HG03565 (cell line): Measurements from ENCODE around the gene RTP1.
"Not testable (repeated sequence)": the region's sequence is repeated elsewhere in the genome, so short reads cannot be mapped to it uniquely, and the experiment has no call there.

Source experiments
- ATAC-seq: cut with Tn5 transposase; IDR thresholded peaks from one replicate; pipeline ENCODE4 v1.9.1; 2021; ENCODE audit warnings: mild to moderate bottlenecking, moderate library complexity; ENCODE audit not compliant: unreplicated experiment

Gene RTP1

GRCh38 chr3:187196573-187197334 lies 532 bp upstream of the RTP1 start:
- ATAC-seq, result no peak

GRCh38 chr3:187198490-187198889 lies 1.2 kb downstream of the RTP1 start:
- no peak for ATAC-seq

- not testable (repeated sequence) for ATAC-seq
Measured at GRCh38 chr3:187199463-187200050, 2.3 kb downstream of the RTP1 start.

- no peak for ATAC-seq
Measured at GRCh38 chr3:187205683-187206082, 8.4 kb downstream of the RTP1 start.

- ATAC-seq, result no peak
Measured at GRCh38 chr3:187207062-187207461, 9.8 kb downstream of the RTP1 start.

- ATAC-seq, result no peak
Measured at GRCh38 chr3:187207624-187208023, 10.3 kb downstream of the RTP1 start.

GRCh38 chr3:187208159-187208558 lies 10.9 kb downstream of the RTP1 start:
- no peak for ATAC-seq

GRCh38 chr3:187209491-187209890 lies 12.2 kb downstream of the RTP1 start:
- no peak for ATAC-seq

- no peak for ATAC-seq
Measured at GRCh38 chr3:187210091-187210490, 12.8 kb downstream of the RTP1 start.

- no peak for ATAC-seq
Measured at GRCh38 chr3:187210545-187211327, 13.4 kb downstream of the RTP1 start.

GRCh38 chr3:187211532-187212195 lies 14.4 kb downstream of the RTP1 start:
- ATAC-seq, result no peak

GRCh38 chr3:187212196-187212545 lies 14.9 kb downstream of the RTP1 start:
- ATAC-seq, result no peak

- no peak for ATAC-seq
Measured at GRCh38 chr3:187212705-187213104, 15.4 kb downstream of the RTP1 start.

GRCh38 chr3:187213616-187214015 lies 16.3 kb downstream of the RTP1 start:
- no peak for ATAC-seq

- ATAC-seq, result no peak
Measured at GRCh38 chr3:187215460-187215859, 18.2 kb downstream of the RTP1 start.

GRCh38 chr3:187222801-187223200 lies 25.5 kb downstream of the RTP1 start:
- no peak for ATAC-seq

GRCh38 chr3:187223799-187224198 lies 26.5 kb downstream of the RTP1 start:
- ATAC-seq, result no peak

GRCh38 chr3:187227658-187228258 lies 30.5 kb downstream of the RTP1 start:
- no peak for ATAC-seq

GRCh38 chr3:187228740-187229139 lies 31.5 kb downstream of the RTP1 start:
- no peak for ATAC-seq

- ATAC-seq, result no peak
Measured at GRCh38 chr3:187230011-187230410, 32.7 kb downstream of the RTP1 start.

GRCh38 chr3:187236962-187237361 lies 39.7 kb downstream of the RTP1 start:
- ATAC-seq, result no peak
